GM23338 (cell line): ENCODE measurements around the gene PTN. TPM values are rescaled to one million over a fixed set of nuclear protein-coding genes. Genes with fewer than 3 reads are reported as not detected.

Experiments
- ATAC-seq: fragments of 200-7000 bp; cut with Tn5 transposase; 3 replicates; pipeline ENCODE4 v1.9.1; 2020
- DNase-seq: peaks from one replicate; pipeline ENCODE4 v3.0.0-alpha.2; 2015; ENCODE audit warnings: low spot score
- H2AFZ ChIP-seq: fragments of 200-600 bp; sonication (generic); 2 replicates; pipeline ENCODE4 v1.8.0; 2016; ENCODE audit warnings: antibody characterized with exemption, mild to moderate bottlenecking, moderate library complexity
- H3F3A ChIP-seq: fragments of 200-600 bp; sonication (generic); replicated peaks from 2 replicates; pipeline ENCODE4 v1.8.0; 2017; ENCODE audit warnings: antibody characterized with exemption, mixed run types, low read depth
- H3K27ac ChIP-seq: fragments of 200-600 bp; sonication (generic); 2 replicates; pipeline ENCODE4 v1.6.1; 2016; ENCODE audit warnings: low read depth
- H3K27me3 ChIP-seq: fragments of 200-600 bp; sonication (generic); 2 replicates; pipeline ENCODE4 v1.8.0; 2016; ENCODE audit warnings: mild to moderate bottlenecking, mixed run types, moderate library complexity; ENCODE audit not compliant: insufficient read depth
- H3K36me3 ChIP-seq: fragments of 200-600 bp; sonication (generic); 2 replicates; pipeline ENCODE4 v1.8.0; 2016; ENCODE audit warnings: mild to moderate bottlenecking; ENCODE audit not compliant: insufficient read depth
- H3K4me1 ChIP-seq: fragments of 200-600 bp; sonication (generic); 2 replicates; pipeline ENCODE4 v1.8.0; 2016; ENCODE audit warnings: mild to moderate bottlenecking, moderate library complexity; ENCODE audit not compliant: insufficient read depth
- H3K4me2 ChIP-seq: fragments of 200-600 bp; sonication (generic); 2 replicates; pipeline ENCODE4 v1.7.1; 2017; ENCODE audit warnings: mixed run types
- H3K4me3 ChIP-seq: fragments of 200-600 bp; sonication (generic); 2 replicates; pipeline ENCODE4 v1.6.1; 2016; ENCODE audit warnings: mixed run types
- H3K79me2 ChIP-seq: fragments of 200-600 bp; sonication (generic); replicated peaks from 2 replicates; pipeline ENCODE4 v1.8.0; 2017; ENCODE audit warnings: mild to moderate bottlenecking; ENCODE audit not compliant: insufficient read depth
- H3K9me2 ChIP-seq: fragments of 200-600 bp; sonication (generic); 2 replicates; pipeline ENCODE4 v1.8.0; 2017; ENCODE audit not compliant: insufficient read depth
- H4K20me1 ChIP-seq: fragments of 200-600 bp; sonication (generic); replicated peaks from 2 replicates; pipeline ENCODE4 v1.8.0; 2017; ENCODE audit warnings: mild to moderate bottlenecking; ENCODE audit not compliant: insufficient read depth
- H3K27ac Mint-ChIP-seq: 2 replicates; pipeline ENCODE4 v1.8.0; 2020; ENCODE audit warnings: inconsistent platforms, mild to moderate bottlenecking, moderate library complexity, mixed read lengths
- H3K27me3 Mint-ChIP-seq: 3 replicates; pipeline ENCODE4 v1.8.0; 2022; ENCODE audit warnings: low read depth, mild to moderate bottlenecking, moderate library complexity, mixed read lengths, inconsistent platforms; ENCODE audit not compliant: insufficient read depth, poor library complexity
- H3K36me3 Mint-ChIP-seq: 3 replicates; pipeline ENCODE4 v1.8.0; 2021; ENCODE audit warnings: low read depth, mild to moderate bottlenecking, inconsistent platforms, moderate library complexity, mixed read lengths
- H3K4me1 Mint-ChIP-seq: 3 replicates; pipeline ENCODE4 v1.8.0; 2020; ENCODE audit warnings: mild to moderate bottlenecking, inconsistent platforms, mixed read lengths
- H3K4me3 Mint-ChIP-seq: 3 replicates; pipeline ENCODE4 v1.8.0; 2021; ENCODE audit warnings: moderate library complexity, mild to moderate bottlenecking, inconsistent platforms, mixed read lengths
- H3K9me3 Mint-ChIP-seq: 3 replicates; pipeline ENCODE4 v1.8.0; 2020; ENCODE audit warnings: moderate library complexity, mild to moderate bottlenecking, inconsistent platforms, mixed read lengths
- EZH2 ChIP-seq: fragments of 200-600 bp; sonication (generic); IDR thresholded peaks from one replicate; pipeline ENCODE4 v1.8.0; 2017; ENCODE audit warnings: antibody characterized with exemption, mild to moderate bottlenecking, low read depth; ENCODE audit not compliant: unreplicated experiment
- JUNB ChIP-seq: IDR thresholded peaks from one replicate; pipeline ENCODE4 v1.6.1; 2016; ENCODE audit warnings: antibody characterized with exemption; ENCODE audit not compliant: unreplicated experiment
- NANOG ChIP-seq: IDR thresholded peaks from 2 replicates; pipeline ENCODE4 v1.6.1; 2016; ENCODE audit warnings: antibody characterized with exemption, borderline replicate concordance
- POLR2AphosphoS5 ChIP-seq: IDR thresholded peaks from 2 replicates; pipeline ENCODE4 v1.6.1; 2016; ENCODE audit warnings: antibody characterized with exemption, low read depth
- STAT1 ChIP-seq: IDR thresholded peaks from one replicate; pipeline ENCODE4 v1.6.1; 2016; ENCODE audit warnings: antibody characterized with exemption; ENCODE audit not compliant: unreplicated experiment
- ZNF114 ChIP-seq: fragments of 250-450 bp; sonication (Bioruptor Pico); IDR thresholded peaks from 2 replicates; pipeline ENCODE4 v1.5.0; 2020; ENCODE audit warnings: mild to moderate bottlenecking, moderate library complexity
- ZNF331 ChIP-seq: fragments of 250-450 bp; sonication (Bioruptor Pico); IDR thresholded peaks from 2 replicates; pipeline ENCODE4 v1.5.0; 2020; ENCODE audit warnings: low read depth, mild to moderate bottlenecking, moderate library complexity
- polyA plus RNA-seq: library from polyadenylated mRNA; unstranded; fragments of >200 nt; fragmentation: Nextera tagmentation; extraction: Ambion mirVana; gene quantifications from 2 replicates; pipeline ENCODE4 v1.2.1, GENCODE V29; 2016
- total RNA-seq: library from RNA; depleted of rRNA; stranded (reverse); fragments of >200 nt; shearing (Covaris generic); gene quantifications from 2 replicates; pipeline ENCODE4 v1.2.3, GENCODE V29; 2014
- TF ChIP-seq, protein P1 (sequence below): IDR thresholded peaks from one replicate; pipeline ENCODE4 v1.6.1; 2018; ENCODE audit warnings: antibody characterized with exemption; ENCODE audit not compliant: unreplicated experiment
- TF ChIP-seq, protein P2 (sequence below), 2 experiments: fragments of 200-600 bp in 1 of 2; sonication (generic) in 1 of 2; conservative IDR thresholded peaks; 2 replicates each; pipeline versions ENCODE4 v1.5.1 to v1.6.1; 2016 to 2017; ENCODE audit warnings: antibody characterized with exemption in 2 of 2, low read depth in 2 of 2, mild to moderate bottlenecking in 2 of 2, moderate library complexity in 1 of 2

Gene PTN
- total and polyA plus RNA-seq, 2 experiments from 2014 or later, result 20.1 to 39.4 TPM

DNA sequence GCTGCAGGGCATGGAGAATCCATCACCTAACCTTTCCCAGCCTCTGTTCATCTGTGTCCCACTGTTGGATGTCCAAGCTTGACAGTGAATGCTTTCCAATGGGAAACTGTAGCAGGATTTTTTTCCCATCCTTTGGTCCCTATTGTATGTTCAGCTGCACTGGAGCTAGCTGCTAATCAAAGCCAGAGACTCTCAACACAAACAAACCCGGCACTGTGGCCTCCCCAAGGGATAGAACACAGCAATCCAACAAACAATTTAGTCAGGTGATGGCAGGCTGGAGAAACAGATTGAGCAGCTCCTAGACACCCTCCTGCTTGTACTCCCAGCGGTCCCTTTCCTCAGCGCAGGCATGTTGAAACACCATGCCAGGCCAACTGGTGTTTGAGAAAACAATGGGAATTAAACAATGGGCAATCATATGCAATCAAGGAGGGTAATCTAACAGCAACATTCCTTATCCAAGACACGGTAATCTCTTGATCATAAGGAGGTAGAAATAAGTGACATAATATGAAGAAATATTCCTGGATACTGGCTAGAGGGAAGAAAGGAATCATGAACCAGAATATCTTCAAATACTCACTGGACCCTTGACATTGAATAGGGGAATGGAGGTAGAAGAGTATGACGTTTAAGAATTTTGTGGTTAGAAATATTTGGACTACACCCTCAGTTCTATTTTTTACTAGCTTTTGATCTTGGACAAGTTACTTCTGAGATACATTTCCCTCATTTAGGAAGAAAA is 15.0 kb downstream of the PTN start (continued):
- TF ChIP-seq, protein P1, sequence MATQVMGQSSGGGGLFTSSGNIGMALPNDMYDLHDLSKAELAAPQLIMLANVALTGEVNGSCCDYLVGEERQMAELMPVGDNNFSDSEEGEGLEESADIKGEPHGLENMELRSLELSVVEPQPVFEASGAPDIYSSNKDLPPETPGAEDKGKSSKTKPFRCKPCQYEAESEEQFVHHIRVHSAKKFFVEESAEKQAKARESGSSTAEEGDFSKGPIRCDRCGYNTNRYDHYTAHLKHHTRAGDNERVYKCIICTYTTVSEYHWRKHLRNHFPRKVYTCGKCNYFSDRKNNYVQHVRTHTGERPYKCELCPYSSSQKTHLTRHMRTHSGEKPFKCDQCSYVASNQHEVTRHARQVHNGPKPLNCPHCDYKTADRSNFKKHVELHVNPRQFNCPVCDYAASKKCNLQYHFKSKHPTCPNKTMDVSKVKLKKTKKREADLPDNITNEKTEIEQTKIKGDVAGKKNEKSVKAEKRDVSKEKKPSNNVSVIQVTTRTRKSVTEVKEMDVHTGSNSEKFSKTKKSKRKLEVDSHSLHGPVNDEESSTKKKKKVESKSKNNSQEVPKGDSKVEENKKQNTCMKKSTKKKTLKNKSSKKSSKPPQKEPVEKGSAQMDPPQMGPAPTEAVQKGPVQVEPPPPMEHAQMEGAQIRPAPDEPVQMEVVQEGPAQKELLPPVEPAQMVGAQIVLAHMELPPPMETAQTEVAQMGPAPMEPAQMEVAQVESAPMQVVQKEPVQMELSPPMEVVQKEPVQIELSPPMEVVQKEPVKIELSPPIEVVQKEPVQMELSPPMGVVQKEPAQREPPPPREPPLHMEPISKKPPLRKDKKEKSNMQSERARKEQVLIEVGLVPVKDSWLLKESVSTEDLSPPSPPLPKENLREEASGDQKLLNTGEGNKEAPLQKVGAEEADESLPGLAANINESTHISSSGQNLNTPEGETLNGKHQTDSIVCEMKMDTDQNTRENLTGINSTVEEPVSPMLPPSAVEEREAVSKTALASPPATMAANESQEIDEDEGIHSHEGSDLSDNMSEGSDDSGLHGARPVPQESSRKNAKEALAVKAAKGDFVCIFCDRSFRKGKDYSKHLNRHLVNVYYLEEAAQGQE, result no peak
- no peak for TF ChIP-seq JUNB
- no peak for TF ChIP-seq ZNF331 (CRISPR knock-in tag)
- TF ChIP-seq STAT1, result no peak

GRCh38 chr7:137325927-137326326 is 17.6 kb downstream of the PTN start:
- peak overlapping the region; percentile 61; the same call in 1 of the 2 replicates for H3K4me2 ChIP-seq
- H3K4me3 ChIP-seq, result no peak overlapping the region
- ATAC-seq (no peak), DNase-seq (no peak)
- Mint-ChIP-seq H3K4me1 (peaks cover 27% of the 10 kb centered on the region), H3K4me3 (no peak overlapping the region), H3K36me3 (peaks cover 14% of the 10 kb centered on the region), H3K27ac (no peak overlapping the region), H3K27me3 (no peaks in the 10 kb centered on the region), H3K9me3 (no peaks in the 10 kb centered on the region)
- no peaks in the 10 kb centered on the region; the same call in 1 of the 2 replicates for H3K79me2 ChIP-seq
- no peaks in the 10 kb centered on the region for H3K27me3 ChIP-seq
- no peak overlapping the region for H2AFZ ChIP-seq
- no peak for TF ChIP-seq POLR2AphosphoS5
- TF ChIP-seq STAT1, result no peak
- TF ChIP-seq ZNF114 (CRISPR knock-in tag), result no peak
- H3K9me2 ChIP-seq, result peaks cover 12% of the 10 kb centered on the region; the same call in 1 of the 2 replicates
- peaks cover 12% of the 10 kb centered on the region for H3K4me1 ChIP-seq
- H3F3A ChIP-seq, result no peaks in the 10 kb centered on the region
- H3K27ac ChIP-seq, result no peak overlapping the region
- no peaks in the 10 kb centered on the region for H3K36me3 ChIP-seq
- no peaks in the 10 kb centered on the region for H4K20me1 ChIP-seq

- Mint-ChIP-seq H3K27ac (no peak overlapping the region), H3K4me1 (peaks cover 31% of the 10 kb centered on the region), H3K27me3 (no peaks in the 10 kb centered on the region), H3K9me3 (no peaks in the 10 kb centered on the region), H3K36me3 (peaks cover 11% of the 10 kb centered on the region), H3K4me3 (no peak overlapping the region)
- peaks cover 4% of the 10 kb centered on the region; the same call in 1 of the 2 replicates for H3K9me2 ChIP-seq
- H3K36me3 ChIP-seq, result no peaks in the 10 kb centered on the region
- no peaks in the 10 kb centered on the region; the same call in 1 of the 2 replicates for H3K79me2 ChIP-seq
- no peaks in the 10 kb centered on the region for H3F3A ChIP-seq
- H4K20me1 ChIP-seq, result no peaks in the 10 kb centered on the region
- peak overlapping the region; percentile 61 for H3K4me2 ChIP-seq
- no peak overlapping the region for H2AFZ ChIP-seq
- H3K27ac ChIP-seq, result no peak overlapping the region
- peaks cover 13% of the 10 kb centered on the region for H3K4me1 ChIP-seq
- H3K4me3 ChIP-seq, result no peak overlapping the region
- no peaks in the 10 kb centered on the region for H3K27me3 ChIP-seq
- ATAC-seq (peak; percentile 74), DNase-seq (peak; percentile 27)
- TF ChIP-seq POLR2AphosphoS5 (no peak), EZH2 (no peak), STAT1 (no peak), NANOG (no peak)
- TF ChIP-seq, protein P2, sequence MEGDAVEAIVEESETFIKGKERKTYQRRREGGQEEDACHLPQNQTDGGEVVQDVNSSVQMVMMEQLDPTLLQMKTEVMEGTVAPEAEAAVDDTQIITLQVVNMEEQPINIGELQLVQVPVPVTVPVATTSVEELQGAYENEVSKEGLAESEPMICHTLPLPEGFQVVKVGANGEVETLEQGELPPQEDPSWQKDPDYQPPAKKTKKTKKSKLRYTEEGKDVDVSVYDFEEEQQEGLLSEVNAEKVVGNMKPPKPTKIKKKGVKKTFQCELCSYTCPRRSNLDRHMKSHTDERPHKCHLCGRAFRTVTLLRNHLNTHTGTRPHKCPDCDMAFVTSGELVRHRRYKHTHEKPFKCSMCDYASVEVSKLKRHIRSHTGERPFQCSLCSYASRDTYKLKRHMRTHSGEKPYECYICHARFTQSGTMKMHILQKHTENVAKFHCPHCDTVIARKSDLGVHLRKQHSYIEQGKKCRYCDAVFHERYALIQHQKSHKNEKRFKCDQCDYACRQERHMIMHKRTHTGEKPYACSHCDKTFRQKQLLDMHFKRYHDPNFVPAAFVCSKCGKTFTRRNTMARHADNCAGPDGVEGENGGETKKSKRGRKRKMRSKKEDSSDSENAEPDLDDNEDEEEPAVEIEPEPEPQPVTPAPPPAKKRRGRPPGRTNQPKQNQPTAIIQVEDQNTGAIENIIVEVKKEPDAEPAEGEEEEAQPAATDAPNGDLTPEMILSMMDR (conservative IDR thresholded peaks at IDR 0.05; ENCODE audit: low read depth in 2 of 2), result no peak
Measured at GRCh38 chr7:137324796-137325696, 18.5 kb downstream of the PTN start.
